Keratinocyte (primary cell): ENCODE measurements around the gene N4BP3. TPM values are rescaled to one million over a fixed set of nuclear protein-coding genes. Genes with fewer than 3 reads are reported as not detected.

ENCODE experiments used
- DNase-seq: peaks from one replicate; pipeline ENCODE4 v3.0.0-alpha.2; 2011; ENCODE audit warnings: low read depth, missing footprints, low spot score
- FAIRE-seq: peaks from 2 replicates; lab custom pipeline; 2011; peaks lifted over from hg19 to GRCh38; lab: Jason Lieb, UNC
- H2AFZ ChIP-seq: 2 replicates; pipeline ENCODE4 v1.6.0; 2012; ENCODE audit warnings: low read length, control low read depth, inconsistent platforms; ENCODE audit not compliant: control insufficient read depth
- H3K27ac ChIP-seq: 2 replicates; pipeline ENCODE4 v1.5.1; 2011; ENCODE audit warnings: low read length; ENCODE audit not compliant: control insufficient read depth, insufficient read depth
- H3K27me3 ChIP-seq: 3 replicates; pipeline ENCODE4 v1.6.0; 2011; ENCODE audit warnings: low read length; ENCODE audit not compliant: control insufficient read depth, insufficient read depth; ENCODE audit errors: extremely low read depth
- H3K36me3 ChIP-seq, 2 experiments: 2 replicates in 1 of 2; 3 replicates in 1 of 2; pipeline ENCODE4 v1.5.1; 2011; ENCODE audit warnings: low read length in 2 of 2, mild to moderate bottlenecking in 1 of 2; ENCODE audit not compliant: control insufficient read depth in 2 of 2, insufficient read depth in 2 of 2; ENCODE audit errors: extremely low read depth in 1 of 2
- H3K4me1 ChIP-seq: 3 replicates; pipeline ENCODE4 v1.5.1; 2011; ENCODE audit warnings: low read length; ENCODE audit not compliant: control insufficient read depth, insufficient read depth; ENCODE audit errors: extremely low read depth
- H3K4me2 ChIP-seq: 3 replicates; pipeline ENCODE4 v1.6.0; 2011; ENCODE audit warnings: low read depth, low read length; ENCODE audit not compliant: control insufficient read depth, insufficient read depth; ENCODE audit errors: extremely low read depth
- H3K4me3 ChIP-seq, 3 experiments: fragments of 200-600 bp in 1 of 3; sonication (generic) in 1 of 3; 2 replicates in 2 of 3; 3 replicates in 1 of 3; pipeline ENCODE4 v1.5.1; 2011 to 2016; ENCODE audit warnings: low read length in 3 of 3, mild to moderate bottlenecking in 3 of 3, control low read depth in 2 of 3, inconsistent platforms in 1 of 3, low read depth in 1 of 3, mixed read lengths in 1 of 3, mixed run types in 1 of 3, moderate library complexity in 1 of 3; ENCODE audit not compliant: control insufficient read depth in 2 of 3, insufficient read depth in 2 of 3; ENCODE audit errors: extremely low read depth in 1 of 3
- H3K79me2 ChIP-seq: 2 replicates; pipeline ENCODE4 v1.6.0; 2012; ENCODE audit warnings: low read length; ENCODE audit not compliant: control insufficient read depth, insufficient read depth
- H3K9ac ChIP-seq: 3 replicates; pipeline ENCODE4 v1.6.0; 2011; ENCODE audit warnings: low read length; ENCODE audit not compliant: control insufficient read depth, insufficient read depth; ENCODE audit errors: extremely low read depth
- H3K9me1 ChIP-seq: 3 replicates; pipeline ENCODE4 v1.6.0; 2011; ENCODE audit warnings: low read length; ENCODE audit not compliant: control insufficient read depth, insufficient read depth; ENCODE audit errors: extremely low read depth
- H3K9me3 ChIP-seq: 2 replicates; pipeline ENCODE4 v1.5.1; 2012; ENCODE audit warnings: low read depth, low read length; ENCODE audit not compliant: control insufficient read depth
- H4K20me1 ChIP-seq: 3 replicates; pipeline ENCODE4 v1.6.0; 2011; ENCODE audit warnings: low read length; ENCODE audit not compliant: control insufficient read depth, insufficient read depth; ENCODE audit errors: extremely low read depth
- CTCF ChIP-seq, 3 experiments: IDR thresholded peaks in 1 of 3; conservative IDR thresholded peaks in 1 of 3; optimal IDR thresholded peaks in 1 of 3; 2 replicates in 2 of 3; 3 replicates in 1 of 3; pipeline versions ENCODE3 to v1.5.1; 2011; ENCODE audit warnings: low read length in 3 of 3, mild to moderate bottlenecking in 3 of 3, moderate library complexity in 2 of 3, control low read depth in 1 of 3, inconsistent platforms in 1 of 3; ENCODE audit not compliant: insufficient read depth in 2 of 3; ENCODE audit errors: extremely low read depth in 1 of 3
- EZH2 ChIP-seq: IDR thresholded peaks from one replicate; pipeline ENCODE4 v1.6.1; 2012; ENCODE audit warnings: inconsistent platforms, mild to moderate bottlenecking, low read length, moderate library complexity
- dilution Hi-C: fragments of 300-500 bp; cut with MboI; formaldehyde crosslinking; loops from one replicate; pipeline ENCODE4 v1.7.0; 2020; ENCODE audit warnings: low sequenced_read_pairs; ENCODE audit not compliant: extremely low pct_ligation_motif_present
- polyA plus RNA-seq, 5 experiments: library from polyadenylated mRNA; depleted of rRNA in 3 of 5; stranded (reverse) in 3 of 5; stranded (forward) in 1 of 5; unstranded in 1 of 5; fragments of >200 nt; gene quantifications; 1 replicate in 1 of 5; 2 replicates in 3 of 5; 3 replicates in 1 of 5; pipeline versions ENCODE4 v1.2.1 to v1.2.3, GENCODE V29; 2011 to 2012; ENCODE audit warnings: missing spikeins in 2 of 5, low read depth in 1 of 5, low replicate concordance in 1 of 5

Gene N4BP3
- polyA plus RNA-seq, 1 donor (not counting 4 experiments of a cell fraction or from before 2014, with no cell fraction given) = 1.0 TPM

GRCh38 chr5:178114325-178115135 lies 1.2 kb downstream of the N4BP3 start:
- Histone ChIP-seq H3K36me3 (no peaks in the 10 kb centered on the region), H3K27me3 (no peaks in the 10 kb centered on the region), H3K9me3 (no peaks in the 10 kb centered on the region), H3K27ac (no peak overlapping the region), H3K4me1 (peaks cover 13% of the 10 kb centered on the region), H2AFZ (peak overlapping the region; percentile 74), H4K20me1 (peaks cover 3% of the 10 kb centered on the region), H3K79me2 (peaks cover 13% of the 10 kb centered on the region), H3K9ac (peak overlapping the region; percentile 71), H3K4me2 (peak overlapping the region; percentile 90), H3K9me1 (no peaks in the 10 kb centered on the region), H3K4me3 (peak overlapping the region; percentile 76 to 80 (median 79))
- no peak for TF ChIP-seq CTCF (optimal IDR thresholded peaks at IDR 0.05 in 1 of 3, IDR thresholded peaks at IDR 0.05 in 1 of 3, conservative IDR thresholded peaks at IDR 0.05 in 1 of 3; ENCODE audit: extremely low read depth in 1 of 3, insufficient read depth in 2 of 3, low read length in 3 of 3)
- TF ChIP-seq EZH2 = no peak
- no peak for FAIRE-seq
- dilution Hi-C loops = no loop called here
- DNase-seq = no peak

GRCh38 chr5:178115136-178115813 lies 1.9 kb downstream of the N4BP3 start:
- Histone ChIP-seq H4K20me1 (peaks cover 3% of the 10 kb centered on the region), H3K9me3 (no peaks in the 10 kb centered on the region), H3K27ac (no peak overlapping the region), H3K4me2 (peak overlapping the region; percentile 90), H3K4me3 (no peak overlapping the region), H3K9ac (no peak overlapping the region), H3K9me1 (no peaks in the 10 kb centered on the region), H3K36me3 (no peaks in the 10 kb centered on the region), H3K79me2 (peaks cover 13% of the 10 kb centered on the region), H3K4me1 (peaks cover 13% of the 10 kb centered on the region), H3K27me3 (no peaks in the 10 kb centered on the region), H2AFZ (no peak overlapping the region)
- dilution Hi-C loops = no loop called here
- no peak for FAIRE-seq
- TF ChIP-seq CTCF (optimal IDR thresholded peaks at IDR 0.05 in 1 of 3, IDR thresholded peaks at IDR 0.05 in 1 of 3, conservative IDR thresholded peaks at IDR 0.05 in 1 of 3; ENCODE audit: extremely low read depth in 1 of 3, insufficient read depth in 2 of 3, low read length in 3 of 3) (no peak), EZH2 (no peak)
- no peak for DNase-seq
